ENCODE measurements around the gene THOC5.

- TF ChIP-seq, protein P1, sequence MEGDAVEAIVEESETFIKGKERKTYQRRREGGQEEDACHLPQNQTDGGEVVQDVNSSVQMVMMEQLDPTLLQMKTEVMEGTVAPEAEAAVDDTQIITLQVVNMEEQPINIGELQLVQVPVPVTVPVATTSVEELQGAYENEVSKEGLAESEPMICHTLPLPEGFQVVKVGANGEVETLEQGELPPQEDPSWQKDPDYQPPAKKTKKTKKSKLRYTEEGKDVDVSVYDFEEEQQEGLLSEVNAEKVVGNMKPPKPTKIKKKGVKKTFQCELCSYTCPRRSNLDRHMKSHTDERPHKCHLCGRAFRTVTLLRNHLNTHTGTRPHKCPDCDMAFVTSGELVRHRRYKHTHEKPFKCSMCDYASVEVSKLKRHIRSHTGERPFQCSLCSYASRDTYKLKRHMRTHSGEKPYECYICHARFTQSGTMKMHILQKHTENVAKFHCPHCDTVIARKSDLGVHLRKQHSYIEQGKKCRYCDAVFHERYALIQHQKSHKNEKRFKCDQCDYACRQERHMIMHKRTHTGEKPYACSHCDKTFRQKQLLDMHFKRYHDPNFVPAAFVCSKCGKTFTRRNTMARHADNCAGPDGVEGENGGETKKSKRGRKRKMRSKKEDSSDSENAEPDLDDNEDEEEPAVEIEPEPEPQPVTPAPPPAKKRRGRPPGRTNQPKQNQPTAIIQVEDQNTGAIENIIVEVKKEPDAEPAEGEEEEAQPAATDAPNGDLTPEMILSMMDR (conservative IDR thresholded peaks at IDR 0.05; ENCODE audit: low read length): no peak
- no peak for TF ChIP-seq EZH2phosphoT487 (IDR thresholded peaks at IDR 0.05; ENCODE audit: borderline replicate concordance)
Observed at GRCh38 chr22:29458551-29458950, 95.0 kb downstream of the THOC5 start.
